ENCODE data around the gene TEPSIN.

Gene TEPSIN

GRCh38 chr17:81196505-81197408, 42.1 kb downstream of the TEPSIN start:
- Histone ChIP-seq H3K9me3 (ENCODE audit: control insufficient read depth, insufficient read depth, low read length) (no peaks in the 10 kb centered on the region), H3K4me1 (ENCODE audit: control insufficient read depth, insufficient read depth, low read length) (no peaks in the 10 kb centered on the region), H3K36me3 (ENCODE audit: control insufficient read depth, insufficient read depth, low read length) (peaks cover 58% of the 10 kb centered on the region), H3K27me3 (ENCODE audit: control insufficient read depth, insufficient read depth, low read length) (no peaks in the 10 kb centered on the region), H3K9ac (ENCODE audit: low read depth, low read length) (no peak overlapping the region), H3K4me3 (ENCODE audit: low read depth, low read length) (no peak overlapping the region)

- Histone ChIP-seq H3K9ac (ENCODE audit: low read depth, low read length) (no peak overlapping the region), H3K4me3 (ENCODE audit: low read depth, low read length) (no peak overlapping the region), H3K36me3 (ENCODE audit: control insufficient read depth, insufficient read depth, low read length) (peaks cover 59% of the 10 kb centered on the region), H3K27me3 (ENCODE audit: control insufficient read depth, insufficient read depth, low read length) (no peaks in the 10 kb centered on the region), H3K9me3 (ENCODE audit: control insufficient read depth, insufficient read depth, low read length) (no peaks in the 10 kb centered on the region), H3K4me1 (ENCODE audit: control insufficient read depth, insufficient read depth, low read length) (no peaks in the 10 kb centered on the region)
Measured at GRCh38 chr17:81195941-81196495, 42.8 kb downstream of the TEPSIN start.

- Histone ChIP-seq H3K4me1 (ENCODE audit: control insufficient read depth, insufficient read depth, low read length) (no peaks in the 10 kb centered on the region), H3K9ac (ENCODE audit: low read depth, low read length) (no peak overlapping the region), H3K36me3 (ENCODE audit: control insufficient read depth, insufficient read depth, low read length) (peaks cover 59% of the 10 kb centered on the region), H3K9me3 (ENCODE audit: control insufficient read depth, insufficient read depth, low read length) (no peaks in the 10 kb centered on the region), H3K4me3 (ENCODE audit: low read depth, low read length) (no peak overlapping the region), H3K27me3 (ENCODE audit: control insufficient read depth, insufficient read depth, low read length) (no peaks in the 10 kb centered on the region)
Measured at GRCh38 chr17:81194941-81195901, 43.6 kb downstream of the TEPSIN start.

- Histone ChIP-seq H3K9ac (ENCODE audit: low read depth, low read length) (no peak overlapping the region), H3K4me3 (ENCODE audit: low read depth, low read length) (no peak overlapping the region), H3K27me3 (ENCODE audit: control insufficient read depth, insufficient read depth, low read length) (no peaks in the 10 kb centered on the region), H3K4me1 (ENCODE audit: control insufficient read depth, insufficient read depth, low read length) (no peaks in the 10 kb centered on the region), H3K36me3 (ENCODE audit: control insufficient read depth, insufficient read depth, low read length) (peaks cover 56% of the 10 kb centered on the region), H3K9me3 (ENCODE audit: control insufficient read depth, insufficient read depth, low read length) (no peaks in the 10 kb centered on the region)
Measured at GRCh38 chr17:81194225-81194760, 44.6 kb downstream of the TEPSIN start.

GRCh38 chr17:81193470-81194224, 45.2 kb downstream of the TEPSIN start:
- Histone ChIP-seq H3K4me3 (ENCODE audit: low read depth, low read length) (no peak overlapping the region), H3K9me3 (ENCODE audit: control insufficient read depth, insufficient read depth, low read length) (no peaks in the 10 kb centered on the region), H3K27me3 (ENCODE audit: control insufficient read depth, insufficient read depth, low read length) (no peaks in the 10 kb centered on the region), H3K36me3 (ENCODE audit: control insufficient read depth, insufficient read depth, low read length) (peaks cover 57% of the 10 kb centered on the region), H3K4me1 (ENCODE audit: control insufficient read depth, insufficient read depth, low read length) (no peaks in the 10 kb centered on the region), H3K9ac (ENCODE audit: low read depth, low read length) (no peak overlapping the region)

GRCh38 chr17:81193051-81193410, 45.8 kb downstream of the TEPSIN start:
- Histone ChIP-seq H3K9ac (ENCODE audit: low read depth, low read length) (no peak overlapping the region), H3K27me3 (ENCODE audit: control insufficient read depth, insufficient read depth, low read length) (no peaks in the 10 kb centered on the region), H3K9me3 (ENCODE audit: control insufficient read depth, insufficient read depth, low read length) (no peaks in the 10 kb centered on the region), H3K4me1 (ENCODE audit: control insufficient read depth, insufficient read depth, low read length) (no peaks in the 10 kb centered on the region), H3K4me3 (ENCODE audit: low read depth, low read length) (no peak overlapping the region), H3K36me3 (ENCODE audit: control insufficient read depth, insufficient read depth, low read length) (peaks cover 61% of the 10 kb centered on the region)

GRCh38 chr17:81192386-81193050, 46.3 kb downstream of the TEPSIN start:
- Histone ChIP-seq H3K36me3 (ENCODE audit: control insufficient read depth, insufficient read depth, low read length) (peaks cover 62% of the 10 kb centered on the region), H3K27me3 (ENCODE audit: control insufficient read depth, insufficient read depth, low read length) (no peaks in the 10 kb centered on the region), H3K4me1 (ENCODE audit: control insufficient read depth, insufficient read depth, low read length) (no peaks in the 10 kb centered on the region), H3K9ac (ENCODE audit: low read depth, low read length) (no peak overlapping the region), H3K9me3 (ENCODE audit: control insufficient read depth, insufficient read depth, low read length) (no peaks in the 10 kb centered on the region), H3K4me3 (ENCODE audit: low read depth, low read length) (no peak overlapping the region)

GRCh38 chr17:81191646-81192045, 47.2 kb downstream of the TEPSIN start:
- H3K36me3 ChIP-seq (ENCODE audit: control insufficient read depth, insufficient read depth, low read length) = peaks cover 62% of the 10 kb centered on the region
- H3K4me1 ChIP-seq (ENCODE audit: control insufficient read depth, insufficient read depth, low read length) = no peaks in the 10 kb centered on the region
- H3K9me3 ChIP-seq (ENCODE audit: control insufficient read depth, insufficient read depth, low read length) = no peaks in the 10 kb centered on the region
- no peak overlapping the region for H3K4me3 ChIP-seq (ENCODE audit: low read depth, low read length)
- no peak overlapping the region for H3K9ac ChIP-seq (ENCODE audit: low read depth, low read length)
- no peaks in the 10 kb centered on the region for H3K27me3 ChIP-seq (ENCODE audit: control insufficient read depth, insufficient read depth, low read length)

- Histone ChIP-seq H3K9ac (ENCODE audit: low read depth, low read length) (no peak overlapping the region), H3K4me3 (ENCODE audit: low read depth, low read length) (no peak overlapping the region), H3K27me3 (ENCODE audit: control insufficient read depth, insufficient read depth, low read length) (no peaks in the 10 kb centered on the region), H3K4me1 (ENCODE audit: control insufficient read depth, insufficient read depth, low read length) (no peaks in the 10 kb centered on the region), H3K36me3 (ENCODE audit: control insufficient read depth, insufficient read depth, low read length) (peaks cover 57% of the 10 kb centered on the region), H3K9me3 (ENCODE audit: control insufficient read depth, insufficient read depth, low read length) (no peaks in the 10 kb centered on the region)
Measured at GRCh38 chr17:81191116-81191515, 47.7 kb downstream of the TEPSIN start.

GRCh38 chr17:81190591-81190990, 48.3 kb downstream of the TEPSIN start:
- Histone ChIP-seq H3K9ac (ENCODE audit: low read depth, low read length) (no peak overlapping the region), H3K4me1 (ENCODE audit: control insufficient read depth, insufficient read depth, low read length) (no peaks in the 10 kb centered on the region), H3K9me3 (ENCODE audit: control insufficient read depth, insufficient read depth, low read length) (no peaks in the 10 kb centered on the region), H3K27me3 (ENCODE audit: control insufficient read depth, insufficient read depth, low read length) (no peaks in the 10 kb centered on the region), H3K36me3 (ENCODE audit: control insufficient read depth, insufficient read depth, low read length) (peaks cover 53% of the 10 kb centered on the region), H3K4me3 (ENCODE audit: low read depth, low read length) (no peak overlapping the region)
